GM18951 (cell line): ENCODE measurements around the gene PSD2.

ENCODE experiments used
- POLR2A ChIP-seq: IDR thresholded peaks from 4 replicates; pipeline ENCODE4 v1.6.1; 2011; ENCODE audit warnings: mild to moderate bottlenecking; ENCODE audit not compliant: insufficient read length, insufficient read depth; ENCODE audit errors: extremely low read depth
- in situ Hi-C: fragments of 300-500 bp; cut with MboI; formaldehyde crosslinking; loops from one replicate; pipeline ENCODE4 v1.12.0; 2022; ENCODE audit warnings: low sequenced_read_pairs, mixed read lengths, inconsistent platforms; ENCODE audit not compliant: unreplicated experiment

The PSD2 gene

DNA sequence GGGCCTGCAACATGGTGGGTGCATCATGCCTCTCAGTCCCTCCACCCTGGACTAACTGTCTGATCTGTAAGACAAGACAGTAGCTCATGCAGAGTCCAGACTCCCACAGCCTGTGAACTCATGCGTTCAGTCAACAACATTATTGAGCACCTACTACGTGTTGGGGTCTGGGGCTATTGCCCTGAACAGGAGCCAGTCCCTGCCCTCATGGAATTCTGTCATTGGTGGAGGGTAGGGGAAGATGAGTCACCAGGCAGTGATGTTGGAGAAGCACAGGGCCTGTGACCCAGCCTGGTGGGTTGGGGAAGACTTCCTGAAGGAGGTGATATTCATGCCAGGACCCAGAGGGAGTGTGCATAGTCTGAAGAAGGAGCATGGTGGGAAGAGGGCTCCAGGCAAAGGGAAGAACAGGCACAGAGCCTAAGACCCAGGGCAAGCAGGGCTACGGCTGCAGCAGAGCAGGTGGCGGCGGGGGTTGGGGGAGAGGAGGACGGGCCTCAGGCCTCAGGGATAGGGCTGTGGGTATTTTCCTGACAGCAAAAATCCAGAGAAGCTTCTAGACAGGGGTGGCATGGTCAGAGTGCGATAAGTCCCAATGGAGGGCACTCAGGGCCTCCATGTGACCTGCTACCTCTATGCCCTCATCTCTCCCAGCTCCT is 26.7 kb upstream of the PSD2 start:
- no peak for TF ChIP-seq POLR2A
- in situ Hi-C loops = no loop called here

GRCh38 chr5:139769477-139769876 is 26.1 kb upstream of the PSD2 start:
- in situ Hi-C loops = no loop called here
- no peak for TF ChIP-seq POLR2A

DNA sequence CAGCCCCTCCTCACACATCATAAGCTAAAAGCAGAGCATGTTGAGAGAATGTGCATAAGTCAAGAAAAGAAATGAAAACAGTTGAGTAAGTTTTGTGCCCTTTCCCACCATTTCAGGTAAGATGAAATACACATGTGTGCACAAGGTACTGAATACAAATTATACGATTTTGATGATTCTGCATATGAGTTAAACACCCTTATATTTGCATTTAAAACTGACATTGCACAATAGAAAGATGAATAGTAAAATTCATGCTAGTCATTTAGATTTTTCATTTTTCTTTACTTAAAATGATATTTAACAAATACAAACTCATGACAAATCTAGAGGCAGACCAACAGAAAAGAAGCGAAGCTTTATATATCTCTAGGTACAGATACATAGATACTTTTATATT is 24.9 kb upstream of the PSD2 start:
- TF ChIP-seq POLR2A = no peak
- in situ Hi-C loops = no loop called here

DNA sequence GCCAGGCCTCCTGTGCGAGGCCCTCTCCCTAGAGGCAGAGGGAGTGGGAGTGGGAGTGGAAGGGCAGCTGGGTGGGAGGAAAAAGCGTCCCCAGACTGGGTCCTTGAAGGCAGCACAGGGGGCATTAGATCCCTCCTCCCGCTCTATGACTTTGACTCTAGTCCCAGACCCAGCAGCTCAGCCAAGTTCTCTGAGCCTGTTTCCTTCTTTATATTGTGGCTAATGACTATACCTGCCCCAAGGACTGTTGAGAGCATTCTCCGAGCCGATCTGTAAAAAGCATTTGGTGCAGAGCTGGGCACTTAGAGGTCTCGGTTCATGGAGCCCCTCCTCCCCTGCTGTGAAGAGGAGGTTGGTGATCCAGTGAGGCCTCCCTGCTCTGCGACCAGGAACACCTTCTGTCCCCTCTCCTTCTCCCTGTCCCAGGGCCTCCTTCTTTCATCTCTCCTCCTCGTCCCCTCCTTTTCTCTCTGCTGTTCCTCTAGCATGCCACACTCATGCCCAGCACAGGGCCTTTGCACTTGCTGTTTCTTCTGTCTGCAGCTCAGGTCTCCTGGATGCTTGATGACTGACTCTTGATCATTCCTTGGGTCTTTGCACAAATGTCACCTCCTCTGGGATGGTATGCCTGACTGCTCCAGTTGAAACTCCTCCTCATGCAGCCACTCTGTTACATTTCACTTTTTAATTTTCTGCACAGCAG is 23.4 kb upstream of the PSD2 start:
- no peak for TF ChIP-seq POLR2A
- in situ Hi-C loops = no loop called here

DNA sequence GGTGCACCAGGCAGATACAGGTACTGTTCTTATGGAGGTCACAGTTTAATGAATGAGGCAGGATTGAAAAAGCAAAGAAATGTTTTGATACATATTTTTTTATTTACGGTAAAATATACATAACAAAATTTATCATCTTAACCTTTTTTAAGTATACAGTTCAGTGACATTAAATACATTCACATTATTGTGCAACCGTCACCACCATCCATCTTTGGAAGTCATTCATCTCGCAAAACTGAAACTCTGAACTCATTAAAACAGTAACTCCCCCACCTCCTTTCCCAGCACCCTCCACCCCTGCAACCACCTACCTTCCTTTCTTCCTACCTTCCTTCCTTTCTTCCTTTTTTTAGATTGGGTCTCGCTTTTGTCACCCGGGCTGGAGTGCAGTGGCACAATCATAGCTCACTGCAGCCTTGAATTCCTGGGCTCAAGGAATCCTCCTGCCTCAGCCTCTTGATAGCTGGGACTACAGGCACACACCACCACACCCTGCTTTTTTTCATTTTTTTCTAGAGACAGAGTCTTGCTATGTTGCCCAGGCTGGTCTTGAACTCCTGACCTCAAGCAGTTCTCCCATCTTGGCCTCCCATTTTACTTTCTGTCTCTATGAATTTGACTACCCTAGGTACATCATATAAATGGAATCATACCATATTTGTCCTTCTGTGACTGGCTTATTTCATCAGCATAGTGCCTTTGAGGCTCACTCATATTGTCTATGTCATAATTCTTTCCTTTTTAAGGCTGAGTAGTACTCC is 22.5 kb upstream of the PSD2 start:
- TF ChIP-seq POLR2A = no peak
- in situ Hi-C loops = no loop called here

- no peak for TF ChIP-seq POLR2A
- in situ Hi-C loops = loop anchor here (25.0 kb wide), 1 partner anchor 387 kb away; no protein-coding TSS in a partner anchor
Measured at GRCh38 chr5:139774980-139775661, 20.5 kb upstream of the PSD2 start.

GRCh38 chr5:139775872-139776271 is 19.7 kb upstream of the PSD2 start:
- in situ Hi-C loops = loop anchor here (25.0 kb wide), 1 partner anchor 386 kb away; no protein-coding TSS in a partner anchor

GRCh38 chr5:139776861-139777260 is 18.7 kb upstream of the PSD2 start:
- TF ChIP-seq POLR2A = no peak
- in situ Hi-C loops = loop anchor here (25.0 kb wide), 1 partner anchor 385 kb away; no protein-coding TSS in a partner anchor

More at GRCh38 chr5:139775872-139776271, 19.7 kb upstream of the PSD2 start:
- no peak for TF ChIP-seq POLR2A

GRCh38 chr5:139783436-139783965 is 12.1 kb upstream of the PSD2 start:
- TF ChIP-seq POLR2A = no peak
- in situ Hi-C loops = loop anchor here (10.0 to 25.0 kb wide), 2 partner anchors 61 to 379 kb away; no protein-coding TSS in a partner anchor

GRCh38 chr5:139784488-139784887 is 11.1 kb upstream of the PSD2 start:
- TF ChIP-seq POLR2A = no peak
- in situ Hi-C loops = loop anchor here (10.0 to 25.0 kb wide), 2 partner anchors 60 to 378 kb away; no protein-coding TSS in a partner anchor

- TF ChIP-seq POLR2A = no peak
- in situ Hi-C loops = loop anchor here (5.0 to 25.0 kb wide), 3 partner anchors 58 to 375 kb away; no protein-coding TSS in a partner anchor
Measured at GRCh38 chr5:139787257-139787567, 8.4 kb upstream of the PSD2 start.

- no peak for TF ChIP-seq POLR2A
- in situ Hi-C loops = loop anchor here (5.0 to 25.0 kb wide), 3 partner anchors 57 to 375 kb away; no protein-coding TSS in a partner anchor
Measured at GRCh38 chr5:139787568-139788293, 7.9 kb upstream of the PSD2 start.
